ENCODE results near the gene UNC13A.

The UNC13A gene

GRCh38 chr19:17605117-17605516 is 83.0 kb downstream of the UNC13A start:
- Histone ChIP-seq H3K4me1 (ENCODE audit: insufficient read depth, low read length) (no peaks in the 10 kb centered on the region), H3K36me3 (ENCODE audit: insufficient read depth, low read length) (no peaks in the 10 kb centered on the region), H4K20me1 (ENCODE audit: insufficient read depth, low read length) (no peaks in the 10 kb centered on the region), H3K9ac (ENCODE audit: low read depth, low read length) (no peak overlapping the region), H2AFZ (ENCODE audit: low read depth, low read length) (no peak overlapping the region), H3K79me2 (ENCODE audit: insufficient read depth, low read length) (no peaks in the 10 kb centered on the region), H3K27ac (ENCODE audit: low read length) (no peak overlapping the region), H3K4me2 (ENCODE audit: insufficient read depth, low read length) (no peak overlapping the region), H3K4me3 (ENCODE audit: low read depth in 1 of 2, low read length in 2 of 2) (no peak overlapping the region), H3K27me3 (ENCODE audit: insufficient read depth, low read length, poor library complexity) (peaks cover 6% of the 10 kb centered on the region), H3K9me3 (ENCODE audit: insufficient read depth, low read length, severe bottlenecking) (no peaks in the 10 kb centered on the region)
- no peak for DNase-seq
- TF ChIP-seq EZH2 (IDR thresholded peaks at IDR 0.05; ENCODE audit: borderline replicate concordance, low read depth, low read length, severe bottlenecking) (no peak), CTCF (IDR thresholded peaks at IDR 0.05; ENCODE audit: borderline replicate concordance, extremely low read depth, low read length, poor library complexity, severe bottlenecking) (no peak)
- no peak for ATAC-seq (ENCODE audit: insufficient read depth, low read depth)

- no peak overlapping the region for H2AFZ ChIP-seq (ENCODE audit: low read depth, low read length)
- H3K27me3 ChIP-seq (ENCODE audit: insufficient read depth, low read length, poor library complexity): peaks cover 6% of the 10 kb centered on the region
- TF ChIP-seq EZH2 (IDR thresholded peaks at IDR 0.05; ENCODE audit: borderline replicate concordance, low read depth, low read length, severe bottlenecking): no peak
- TF ChIP-seq CTCF (IDR thresholded peaks at IDR 0.05; ENCODE audit: borderline replicate concordance, extremely low read depth, low read length, poor library complexity, severe bottlenecking): no peak
- no peaks in the 10 kb centered on the region for H3K4me1 ChIP-seq (ENCODE audit: insufficient read depth, low read length)
- no peaks in the 10 kb centered on the region for H3K36me3 ChIP-seq (ENCODE audit: insufficient read depth, low read length)
- DNase-seq: no peak
- H3K27ac ChIP-seq (ENCODE audit: low read length): no peak overlapping the region
- H4K20me1 ChIP-seq (ENCODE audit: insufficient read depth, low read length): no peaks in the 10 kb centered on the region
- H3K4me3 ChIP-seq (ENCODE audit: low read depth in 1 of 2, low read length in 2 of 2): no peak overlapping the region
- H3K4me2 ChIP-seq (ENCODE audit: insufficient read depth, low read length): no peak overlapping the region
- no peaks in the 10 kb centered on the region for H3K9me3 ChIP-seq (ENCODE audit: insufficient read depth, low read length, severe bottlenecking)
- H3K79me2 ChIP-seq (ENCODE audit: insufficient read depth, low read length): no peaks in the 10 kb centered on the region
- H3K9ac ChIP-seq (ENCODE audit: low read depth, low read length): no peak overlapping the region
- ATAC-seq (ENCODE audit: insufficient read depth, low read depth): no peak
These were observed 83.7 kb downstream of the UNC13A start for GRCh38 chr19:17604372-17605025.

GRCh38 chr19:17602872-17603510 is 85.2 kb downstream of the UNC13A start:
- no peaks in the 10 kb centered on the region for H3K79me2 ChIP-seq (ENCODE audit: insufficient read depth, low read length)

More at GRCh38 chr19:17602872-17603510, 85.2 kb downstream of the UNC13A start:
- no peak for TF ChIP-seq EZH2 (IDR thresholded peaks at IDR 0.05; ENCODE audit: borderline replicate concordance, low read depth, low read length, severe bottlenecking)
- no peak for TF ChIP-seq CTCF (IDR thresholded peaks at IDR 0.05; ENCODE audit: borderline replicate concordance, extremely low read depth, low read length, poor library complexity, severe bottlenecking)
- DNase-seq (no peak), ATAC-seq (ENCODE audit: insufficient read depth, low read depth) (no peak)
- no peak overlapping the region for H3K9ac ChIP-seq (ENCODE audit: low read depth, low read length)
- no peaks in the 10 kb centered on the region for H3K36me3 ChIP-seq (ENCODE audit: insufficient read depth, low read length)
- H4K20me1 ChIP-seq (ENCODE audit: insufficient read depth, low read length): no peaks in the 10 kb centered on the region
- peaks cover 6% of the 10 kb centered on the region for H3K27me3 ChIP-seq (ENCODE audit: insufficient read depth, low read length, poor library complexity)
- H3K4me3 ChIP-seq (ENCODE audit: low read depth in 1 of 2, low read length in 2 of 2): no peak overlapping the region
- no peak overlapping the region for H3K27ac ChIP-seq (ENCODE audit: low read length)
- H3K9me3 ChIP-seq (ENCODE audit: insufficient read depth, low read length, severe bottlenecking): no peaks in the 10 kb centered on the region
- H3K4me1 ChIP-seq (ENCODE audit: insufficient read depth, low read length): no peaks in the 10 kb centered on the region
- no peak overlapping the region for H3K4me2 ChIP-seq (ENCODE audit: insufficient read depth, low read length)
- H2AFZ ChIP-seq (ENCODE audit: low read depth, low read length): no peak overlapping the region
